ENCODE measurements around the gene BPNT1. TPM values are rescaled to one million over a fixed set of nuclear protein-coding genes. Genes with fewer than 3 reads are reported as not detected.
A peak's percentile ranks its signal among the peaks of the same experiment; 100 is the strongest.
"Not testable (repeated sequence)": the region's sequence is repeated elsewhere in the genome, so short reads cannot be mapped to it uniquely, and the experiment has no call there.

The BPNT1 gene
- total RNA-seq, 1 donor from 2014 or later = 22.8 TPM

DNA sequence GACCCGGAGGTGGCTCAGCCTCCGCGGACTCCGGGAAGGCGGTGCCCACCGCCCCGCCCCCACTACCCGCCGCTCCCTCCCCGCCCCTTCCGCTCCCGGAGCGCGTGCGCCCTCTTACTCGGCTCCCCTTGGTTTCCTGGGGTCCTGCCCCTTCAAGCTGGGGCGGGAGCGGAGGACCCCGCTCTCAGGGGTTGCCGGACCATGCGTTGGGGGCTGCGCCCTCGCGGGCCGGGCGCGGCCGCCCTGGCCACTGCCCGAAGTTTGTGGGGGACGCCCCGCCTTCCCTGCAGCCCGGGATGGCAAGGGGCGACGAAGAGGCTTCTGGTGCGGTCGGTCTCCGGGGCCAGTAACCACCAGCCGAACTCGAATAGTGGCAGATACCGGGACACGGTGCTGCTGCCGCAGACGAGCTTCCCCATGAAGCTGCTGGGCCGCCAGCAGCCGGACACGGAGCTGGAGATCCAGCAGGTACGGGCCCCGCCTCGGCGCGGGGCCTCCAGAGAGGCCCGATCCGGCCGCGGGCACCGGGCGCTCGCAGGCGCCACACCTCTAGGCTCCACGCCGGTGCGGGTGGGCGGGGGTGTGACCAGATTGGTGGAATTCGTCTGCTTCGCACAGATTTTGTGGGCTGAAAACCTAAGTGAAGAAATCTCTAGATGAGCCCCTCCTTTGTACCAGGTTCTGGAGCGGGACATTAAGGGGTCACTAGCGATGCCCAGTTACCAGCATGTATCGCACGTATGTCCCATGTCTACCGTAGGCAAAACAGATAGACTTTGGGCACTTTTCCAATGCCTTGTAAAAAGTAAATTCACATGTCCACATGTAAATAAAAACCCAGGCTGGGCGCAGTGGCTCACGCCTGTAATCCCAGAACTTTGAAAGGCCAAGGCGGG is 4.7 kb upstream of the BPNT1 start, which contains the start of gene IARS2:
IARS2 (plus strand) TSS at position 117 of the 896 bp plus-strand sequence; CDS start at position 202, 85 bp downstream.
- Mint-ChIP-seq H3K36me3 (ENCODE audit: low read depth) (peaks cover 25% of the 10 kb centered on the region), H3K27me3 (no peaks in the 10 kb centered on the region), H3K4me1 (peaks cover 30% of the 10 kb centered on the region), H3K27ac (peak within 1 kb of the TSS; percentile 53), H3K4me3 (peak within 1 kb of the TSS; percentile 84), H3K9me3 (no peaks in the 10 kb centered on the region)
- ATAC-seq (ENCODE audit: low read depth) = peak; percentile 77
- TF ChIP-seq, protein P1, sequence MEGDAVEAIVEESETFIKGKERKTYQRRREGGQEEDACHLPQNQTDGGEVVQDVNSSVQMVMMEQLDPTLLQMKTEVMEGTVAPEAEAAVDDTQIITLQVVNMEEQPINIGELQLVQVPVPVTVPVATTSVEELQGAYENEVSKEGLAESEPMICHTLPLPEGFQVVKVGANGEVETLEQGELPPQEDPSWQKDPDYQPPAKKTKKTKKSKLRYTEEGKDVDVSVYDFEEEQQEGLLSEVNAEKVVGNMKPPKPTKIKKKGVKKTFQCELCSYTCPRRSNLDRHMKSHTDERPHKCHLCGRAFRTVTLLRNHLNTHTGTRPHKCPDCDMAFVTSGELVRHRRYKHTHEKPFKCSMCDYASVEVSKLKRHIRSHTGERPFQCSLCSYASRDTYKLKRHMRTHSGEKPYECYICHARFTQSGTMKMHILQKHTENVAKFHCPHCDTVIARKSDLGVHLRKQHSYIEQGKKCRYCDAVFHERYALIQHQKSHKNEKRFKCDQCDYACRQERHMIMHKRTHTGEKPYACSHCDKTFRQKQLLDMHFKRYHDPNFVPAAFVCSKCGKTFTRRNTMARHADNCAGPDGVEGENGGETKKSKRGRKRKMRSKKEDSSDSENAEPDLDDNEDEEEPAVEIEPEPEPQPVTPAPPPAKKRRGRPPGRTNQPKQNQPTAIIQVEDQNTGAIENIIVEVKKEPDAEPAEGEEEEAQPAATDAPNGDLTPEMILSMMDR (IDR thresholded peaks at IDR 0.05) = no peak
- POLR2A ChIA-PET = interaction anchor here (0.6 to 1.8 kb wide), 2 partner anchors 48 to 681 kb away, joined by 3 to 7 read pairs; partner anchors contain the start of gene EPRS1
- CTCF ChIA-PET = no interaction called here
- intact Hi-C loops (cut with micrococcal nuclease) = loop anchor here (1.0 to 5.0 kb wide), 6 partner anchors 8 to 1809 kb away; partner anchors contain the start of genes C1orf115, EPRS1, RAB3GAP2 and RRP15
- DNase-seq = peak; percentile 85

DNA sequence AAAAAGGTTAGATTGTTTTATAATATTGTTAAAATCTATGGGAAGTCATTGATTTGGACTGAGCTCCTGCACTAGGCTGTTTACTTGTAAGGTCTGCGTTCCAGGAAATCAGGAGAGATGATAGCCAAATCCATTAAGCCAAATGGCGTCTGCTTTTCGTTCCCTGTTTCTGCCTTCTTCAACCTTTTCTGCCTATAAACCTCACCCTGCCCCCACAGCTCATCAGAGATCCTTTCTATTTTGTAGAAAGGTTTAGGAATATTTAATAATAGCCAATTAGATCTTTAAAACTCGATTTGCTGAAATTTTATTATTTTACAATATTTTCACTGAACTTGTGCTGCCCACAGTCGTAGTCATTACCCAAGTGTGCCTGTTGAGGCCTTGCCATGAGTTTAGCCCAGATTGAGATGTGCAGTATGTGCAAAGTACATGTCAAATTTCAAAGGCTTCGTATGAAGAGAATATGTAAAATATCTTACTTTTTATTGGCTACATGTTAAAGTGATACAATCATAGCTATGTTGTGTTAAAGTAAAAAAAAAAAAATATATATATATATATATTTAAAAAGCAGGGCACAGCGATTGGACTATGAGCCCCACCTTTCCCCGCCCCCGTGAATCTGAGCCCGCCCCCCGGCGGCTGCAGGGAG is 3.9 kb upstream of the BPNT1 start:
- Mint-ChIP-seq H3K27ac (no peak overlapping the region), H3K4me3 (peak overlapping the region; percentile 20), H3K36me3 (ENCODE audit: low read depth) (peaks cover 25% of the 10 kb centered on the region), H3K27me3 (no peaks in the 10 kb centered on the region), H3K9me3 (no peaks in the 10 kb centered on the region), H3K4me1 (peaks cover 34% of the 10 kb centered on the region)
- CTCF ChIA-PET = no interaction called here
- intact Hi-C loops (cut with micrococcal nuclease) = loop anchor here (1.0 to 5.0 kb wide), 6 partner anchors 7 to 1809 kb away; partner anchors contain the start of genes C1orf115, EPRS1, RAB3GAP2 and RRP15
- TF ChIP-seq, protein P1 (IDR thresholded peaks at IDR 0.05) = no peak
- DNase-seq (no peak), ATAC-seq (ENCODE audit: low read depth) (no peak)
- POLR2A ChIA-PET = interaction anchor here (0.6 to 1.8 kb wide), 2 partner anchors 47 to 682 kb away, joined by 3 to 7 read pairs; partner anchors contain the start of gene EPRS1

DNA sequence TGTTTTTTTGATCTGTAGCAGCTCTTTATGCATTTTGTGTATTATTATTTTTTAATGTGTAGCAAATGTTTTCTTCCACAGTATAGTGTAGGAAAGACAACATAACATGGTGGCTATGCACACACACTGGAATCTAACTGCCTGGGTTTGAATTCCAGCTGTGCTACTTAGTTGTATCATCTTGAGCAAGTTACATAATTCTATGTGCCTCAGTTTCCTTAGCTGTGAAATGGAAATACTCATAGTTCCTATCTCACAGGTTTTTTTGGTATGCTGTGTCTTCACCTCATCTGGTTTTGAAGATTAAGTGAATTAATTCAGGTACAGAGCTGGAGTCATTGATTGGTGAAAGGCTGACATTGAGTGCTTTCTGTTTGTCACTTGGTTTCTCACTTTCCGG is 3.1 kb upstream of the BPNT1 start:
- POLR2A ChIA-PET = no interaction called here
- intact Hi-C loops (cut with micrococcal nuclease) = loop anchor here (5.0 kb wide), 2 partner anchors 600 to 1685 kb away; partner anchors contain the start of gene C1orf115
- peaks cover 33% of the 10 kb centered on the region for H3K4me1 Mint-ChIP-seq

DNA sequence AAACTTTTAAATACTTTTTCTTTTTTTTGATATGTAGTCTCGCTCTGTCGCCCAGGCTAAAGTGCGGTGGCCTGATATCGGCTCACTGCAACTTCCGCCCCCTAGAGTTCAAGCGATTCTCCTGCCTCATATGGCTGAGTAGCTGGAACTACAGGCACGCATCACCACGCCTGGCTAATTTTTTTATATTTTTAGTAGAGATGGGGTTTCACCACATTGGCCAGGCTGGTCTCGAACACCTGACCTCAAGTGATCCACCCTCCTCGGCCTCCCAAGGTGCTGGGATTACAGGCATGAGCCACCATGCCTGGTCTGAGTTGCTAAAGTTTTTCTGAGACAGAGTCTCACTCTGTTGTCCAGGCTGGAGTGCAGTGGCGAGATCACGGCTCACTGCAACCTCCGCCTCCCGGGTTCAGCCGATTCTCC is 3.3 kb downstream of the BPNT1 start:
- peak; percentile 56 for ATAC-seq (ENCODE audit: low read depth)
- H3K4me1 Mint-ChIP-seq = peaks cover 32% of the 10 kb centered on the region
- ChIA-PET POLR2A (interaction anchor here (0.7 kb wide), 1 partner anchor 36 kb away, joined by 5 read pairs; no protein-coding TSS in a partner anchor), CTCF (interaction anchor here (0.6 to 1.3 kb wide), 2 partner anchors 11 to 14 kb away, joined by 3 read pairs; no protein-coding TSS in a partner anchor)
- peak overlapping the region; percentile 50 for H3K27ac Mint-ChIP-seq
- H3K4me3 Mint-ChIP-seq = peak overlapping the region; percentile 28
- intact Hi-C loops (cut with micrococcal nuclease) = loop anchor here (1.0 to 5.0 kb wide), 4 partner anchors 8 to 249 kb away; partner anchors contain the start of gene IARS2
- H3K9me3 Mint-ChIP-seq, H3K27me3 Mint-ChIP-seq: not testable (repeated sequence)
- DNase-seq = peak; percentile 26
- H3K36me3 Mint-ChIP-seq (ENCODE audit: low read depth) = peaks cover 23% of the 10 kb centered on the region

More for the DNA sequence above, 3.1 kb upstream of the BPNT1 start:
- peaks cover 20% of the 10 kb centered on the region for H3K36me3 Mint-ChIP-seq (ENCODE audit: low read depth)
- H3K9me3 Mint-ChIP-seq = no peaks in the 10 kb centered on the region
- no peak for DNase-seq
- no peaks in the 10 kb centered on the region for H3K27me3 Mint-ChIP-seq
- CTCF ChIA-PET = no interaction called here
- H3K4me3 Mint-ChIP-seq = no peak overlapping the region
- TF ChIP-seq, protein P1 (IDR thresholded peaks at IDR 0.05) = no peak
- ATAC-seq (ENCODE audit: low read depth) = no peak
- H3K27ac Mint-ChIP-seq = peak overlapping the region; percentile 35

DNA sequence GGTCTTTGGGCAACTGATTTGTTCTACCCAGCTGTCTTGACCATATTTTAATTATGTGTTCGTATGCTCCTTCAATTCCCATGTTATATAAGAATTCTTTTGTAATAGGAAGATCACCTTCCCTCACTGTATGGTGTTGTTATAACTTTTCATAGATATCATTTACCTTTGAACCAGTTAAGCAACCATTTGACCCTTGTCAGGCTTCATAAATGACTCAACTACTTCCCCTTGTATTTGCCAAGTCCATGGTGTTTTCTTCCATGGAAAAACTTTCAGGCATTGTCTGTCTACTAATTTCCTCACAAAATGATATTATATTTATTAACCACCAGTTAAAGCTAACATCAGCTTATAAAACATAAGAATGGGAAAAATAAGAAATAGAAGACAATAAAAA is 5.1 kb downstream of the BPNT1 start:
- CTCF ChIA-PET = no interaction called here
- intact Hi-C loops (cut with micrococcal nuclease) = no loop called here
- no peaks in the 10 kb centered on the region for H3K27me3 Mint-ChIP-seq

More for the DNA sequence above, 5.1 kb downstream of the BPNT1 start:
- Mint-ChIP-seq H3K4me1 (peaks cover 27% of the 10 kb centered on the region), H3K9me3 (no peaks in the 10 kb centered on the region), H3K4me3 (no peak overlapping the region), H3K36me3 (ENCODE audit: low read depth) (peaks cover 28% of the 10 kb centered on the region), H3K27ac (peak overlapping the region; percentile 25)
- no peak for DNase-seq
- no peak for ATAC-seq (ENCODE audit: low read depth)
- TF ChIP-seq, protein P1 (IDR thresholded peaks at IDR 0.05) = no peak
- POLR2A ChIA-PET = no interaction called here
